SK-N-SH (cell line): ENCODE data around the gene TNFRSF11A. TPM values are rescaled to one million over a fixed set of nuclear protein-coding genes. Genes with fewer than 3 reads are reported as not detected.

ENCODE experiments used
- CTCF ChIA-PET: fragments of 300-600, 350-600 bp; formaldehyde crosslinking; extraction: SDS; loops from one replicate; lab custom pipeline; 2021; lab: Yijun Ruan, JAX
- POLR2A ChIA-PET: fragments of 350-600 bp; sonication (Branson Sonifier 250); formaldehyde crosslinking; extraction: SDS; loops from one replicate; lab custom pipeline; 2020; ENCODE audit warnings: antibody characterized with exemption, inconsistent platforms; lab: Yijun Ruan, JAX
- DNase-seq: peaks from one replicate; pipeline ENCODE4 v3.0.0; 2012
- H2AFZ ChIP-seq: fragments of 200-600 bp; sonication (generic); 2 replicates; pipeline ENCODE4 v1.8.1; 2016; ENCODE audit warnings: antibody characterized with exemption, mild to moderate bottlenecking, low read depth
- H3F3A ChIP-seq: fragments of 200-600 bp; sonication (generic); replicated peaks from 2 replicates; pipeline ENCODE3; 2016; ENCODE audit warnings: antibody characterized with exemption, mild to moderate bottlenecking; ENCODE audit not compliant: insufficient read depth
- H3K27ac ChIP-seq, 2 experiments: fragments of 200-500 bp in 1 of 2; fragments of 200-600 bp in 1 of 2; sonication (Bioruptor generic) in 1 of 2; sonication (generic), shearing (Covaris generic) in 1 of 2; 2 replicates each; pipeline versions ENCODE4 v1.5.1 to v1.6.1; 2014 to 2016; ENCODE audit warnings: low read depth in 2 of 2, inconsistent platforms in 1 of 2, low read length in 1 of 2, mild to moderate bottlenecking in 1 of 2, mixed read lengths in 1 of 2
- H3K27me3 ChIP-seq: fragments of 200-600 bp; sonication (generic), shearing (Covaris generic); 2 replicates; pipeline ENCODE4 v1.6.1; 2016; ENCODE audit warnings: mixed run types; ENCODE audit not compliant: insufficient read depth
- H3K36me3 ChIP-seq, 2 experiments: fragments of 200-500 bp in 1 of 2; fragments of 200-600 bp in 1 of 2; sonication (Bioruptor generic) in 1 of 2; sonication (generic) in 1 of 2; replicated peaks in 1 of 2; 2 replicates each; pipeline versions ENCODE3 to v1.5.1; 2014 to 2016; ENCODE audit warnings: low read length in 1 of 2, mild to moderate bottlenecking in 1 of 2; ENCODE audit not compliant: insufficient read depth in 2 of 2, control insufficient read depth in 1 of 2
- H3K4me1 ChIP-seq, 2 experiments: fragments of 200-500 bp in 1 of 2; fragments of 200-600 bp in 1 of 2; sonication (Bioruptor generic) in 1 of 2; sonication (generic), shearing (Covaris generic) in 1 of 2; 2 replicates each; pipeline versions ENCODE4 v1.5.1 to v1.6.1; 2014 to 2016; ENCODE audit warnings: low read depth in 1 of 2, low read length in 1 of 2, mixed run types in 1 of 2; ENCODE audit not compliant: insufficient read depth in 2 of 2, control insufficient read depth in 1 of 2
- H3K4me2 ChIP-seq: fragments of 200-600 bp; sonication (generic), shearing (Covaris generic); 2 replicates; pipeline ENCODE4 v1.6.1; 2017; ENCODE audit warnings: mixed run types
- H3K4me3 ChIP-seq, 2 experiments: fragments of 200-500 bp in 1 of 2; fragments of 200-600 bp in 1 of 2; sonication (Bioruptor generic) in 1 of 2; sonication (generic), shearing (Covaris generic) in 1 of 2; 2 replicates each; pipeline versions ENCODE4 v1.5.1 to v1.8.1; 2014 to 2016; ENCODE audit warnings: low read depth in 2 of 2, inconsistent platforms in 1 of 2, low read length in 1 of 2, mild to moderate bottlenecking in 1 of 2, mixed read lengths in 1 of 2, moderate library complexity in 1 of 2
- H3K79me2 ChIP-seq: fragments of 200-600 bp; sonication (generic); 2 replicates; pipeline ENCODE4 v1.8.1; 2017; ENCODE audit warnings: mild to moderate bottlenecking; ENCODE audit not compliant: insufficient read depth
- H3K9ac ChIP-seq: fragments of 200-600 bp; sonication (generic); 2 replicates; pipeline ENCODE4 v1.6.1; 2017; ENCODE audit warnings: mixed run types
- H3K9me2 ChIP-seq: fragments of 200-600 bp; sonication (generic); 2 replicates; pipeline ENCODE4 v1.6.1; 2017; ENCODE audit warnings: mixed run types
- H3K9me3 ChIP-seq: fragments of 200-600 bp; sonication (generic); 2 replicates; pipeline ENCODE4 v1.6.1; 2017; ENCODE audit warnings: mixed run types, mild to moderate bottlenecking, moderate library complexity
- H4K20me1 ChIP-seq: fragments of 200-600 bp; sonication (generic); 2 replicates; pipeline ENCODE4 v1.6.1; 2017; ENCODE audit warnings: mild to moderate bottlenecking, mixed run types; ENCODE audit not compliant: insufficient read depth
- CHD2 ChIP-seq: fragments of 150-350 bp; IDR thresholded peaks from 2 replicates; pipeline ENCODE4 v1.6.1; 2018; ENCODE audit warnings: low read length; ENCODE audit not compliant: partially characterized antibody
- CTCF ChIP-seq: fragments of 200-600 bp; sonication (generic); IDR thresholded peaks from 2 replicates; pipeline ENCODE4 v1.6.1; 2017; ENCODE audit warnings: antibody characterized with exemption, mild to moderate bottlenecking, moderate library complexity
- EZH2phosphoT487 ChIP-seq: fragments of 200-600 bp; sonication (generic); IDR thresholded peaks from 2 replicates; pipeline ENCODE4 v1.6.1; 2017; ENCODE audit warnings: low read depth, mixed run types, mild to moderate bottlenecking, antibody characterized with exemption, moderate library complexity, borderline replicate concordance
- FOSL2 ChIP-seq: IDR thresholded peaks from 2 replicates; pipeline ENCODE4 v1.4.0; 2012; ENCODE audit warnings: low read depth, mild to moderate bottlenecking, moderate library complexity, borderline replicate concordance
- FOXJ3 ChIP-seq: sonication (generic); formaldehyde crosslinking; IDR thresholded peaks from 2 replicates; pipeline ENCODE4 v1.5.1; 2020; ENCODE audit warnings: mild to moderate bottlenecking, missing genetic modification reagents
- FOXM1 ChIP-seq: IDR thresholded peaks from 2 replicates; pipeline ENCODE4 v1.4.0; 2012; ENCODE audit warnings: low read depth, mild to moderate bottlenecking
- IRF3 ChIP-seq: fragments of 150-350 bp; IDR thresholded peaks from 2 replicates; pipeline ENCODE4 v1.6.1; 2016; ENCODE audit warnings: mild to moderate bottlenecking, low read depth, low read length
- JUND ChIP-seq: IDR thresholded peaks from 2 replicates; pipeline ENCODE4 v1.4.0; 2012
- MXI1 ChIP-seq: IDR thresholded peaks from 2 replicates; pipeline ENCODE4 v1.6.1; 2012; ENCODE audit warnings: mild to moderate bottlenecking, low read depth, low read length, improper control_type of control experiment
- NRF1 ChIP-seq: IDR thresholded peaks from 2 replicates; pipeline ENCODE4 v1.6.1; 2012; ENCODE audit warnings: low read depth, mild to moderate bottlenecking, low read length
- PBX3 ChIP-seq: IDR thresholded peaks from 2 replicates; pipeline ENCODE4; 2012
- RAD21 ChIP-seq: IDR thresholded peaks from 2 replicates; pipeline ENCODE4 v1.6.1; 2012; ENCODE audit warnings: mild to moderate bottlenecking, low read length
- RCOR1 ChIP-seq: fragments of 150-350 bp; IDR thresholded peaks from 2 replicates; pipeline ENCODE4 v1.6.1; 2017; ENCODE audit warnings: antibody characterized with exemption, low read length
- RFX5 ChIP-seq: IDR thresholded peaks from 2 replicates; pipeline ENCODE4 v1.6.1; 2012; ENCODE audit warnings: mild to moderate bottlenecking, improper control_type of control experiment, low read length
- RXRA ChIP-seq: IDR thresholded peaks from 2 replicates; pipeline ENCODE4 v1.4.0; 2012; ENCODE audit warnings: low read depth, mild to moderate bottlenecking, borderline replicate concordance
- SIN3A ChIP-seq: IDR thresholded peaks from 2 replicates; pipeline ENCODE4 v1.6.1; 2012; ENCODE audit warnings: low read depth, mild to moderate bottlenecking, low read length, moderate library complexity, borderline replicate concordance
- SMC3 ChIP-seq: IDR thresholded peaks from 2 replicates; pipeline ENCODE4 v1.6.1; 2012; ENCODE audit warnings: low read depth, low read length, improper control_type of control experiment
- TAF1 ChIP-seq: IDR thresholded peaks from 2 replicates; pipeline ENCODE4 v1.6.1; 2012; ENCODE audit warnings: low read depth, mild to moderate bottlenecking, low read length, moderate library complexity, borderline replicate concordance
- TCF12 ChIP-seq: IDR thresholded peaks from 2 replicates; pipeline ENCODE4 v1.4.0; 2012
- USF1 ChIP-seq: IDR thresholded peaks from 2 replicates; pipeline ENCODE4 v1.4.0; 2012; ENCODE audit warnings: low read depth, borderline replicate concordance
- USF2 ChIP-seq: fragments of 150-350 bp; IDR thresholded peaks from 2 replicates; pipeline ENCODE4 v1.6.1; 2017; ENCODE audit warnings: antibody characterized with exemption, low read length, low read depth, borderline replicate concordance
- WGBS: methylation state at CpG from one replicate; pipeline ENCODE4 v1.1.6; 2017; ENCODE audit warnings: low lambda C conversion rate; 5-methylcytosine and 5-hydroxymethylcytosine counted together
- polyA plus RNA-seq, 3 experiments: library from polyadenylated mRNA; depleted of rRNA; stranded (reverse); fragments of >200 nt; gene quantifications; 2 replicates each; pipeline ENCODE4 v1.2.3, GENCODE V29; 2012

The TNFRSF11A gene
- polyA plus RNA-seq, 1 of the 3 experiments (the other 2 are of a cell fraction), result 5.1 TPM

- Histone ChIP-seq H3K27me3 (no peaks in the 10 kb centered on the region), H3K9ac (no peak overlapping the region), H3K27ac (no peak overlapping the region), H3K9me2 (no peaks in the 10 kb centered on the region), H3K36me3 (no peaks in the 10 kb centered on the region), H3K4me2 (no peak overlapping the region), H3K9me3 (no peaks in the 10 kb centered on the region), H3F3A (no peaks in the 10 kb centered on the region), H4K20me1 (no peaks in the 10 kb centered on the region), H3K4me3 (no peak overlapping the region), H3K79me2 (no peaks in the 10 kb centered on the region), H3K4me1 (no peaks in the 10 kb centered on the region), H2AFZ (no peak overlapping the region)
- POLR2A ChIA-PET, result no interaction called here
- TF ChIP-seq PBX3 (no peak), EZH2phosphoT487 (no peak), JUND (no peak), TCF12 (no peak), FOXJ3 (CRISPR knock-in tag) (no peak), NRF1 (no peak), USF2 (no peak), USF1 (no peak), CTCF (no peak), RAD21 (no peak)
- no peak for DNase-seq
- CTCF ChIA-PET, result no interaction called here
- 90% methylated on average over 4 of the region's 4 CpGs for WGBS
These were observed 61.5 kb downstream of the TNFRSF11A start for GRCh38 chr18:62386601-62387000.

GRCh38 chr18:62387257-62387656 lies 62.1 kb downstream of the TNFRSF11A start:
- Histone ChIP-seq H3K27ac (no peak overlapping the region), H3K9me2 (no peaks in the 10 kb centered on the region), H4K20me1 (no peaks in the 10 kb centered on the region), H3K9me3 (no peaks in the 10 kb centered on the region), H3K4me1 (no peaks in the 10 kb centered on the region), H3K4me3 (no peak overlapping the region), H3K79me2 (no peaks in the 10 kb centered on the region), H3F3A (no peaks in the 10 kb centered on the region), H3K4me2 (no peak overlapping the region), H2AFZ (no peak overlapping the region)
- CTCF ChIA-PET, result no interaction called here
- DNase-seq, result no peak
- no peak for TF ChIP-seq FOXM1
- no peak for TF ChIP-seq TCF12
- TF ChIP-seq NRF1, result no peak
- TF ChIP-seq SMC3, result no peak
- TF ChIP-seq RFX5, result no peak
- TF ChIP-seq JUND, result no peak
- no peak for TF ChIP-seq IRF3
- TF ChIP-seq SIN3A, result no peak
- TF ChIP-seq TAF1, result no peak
- no peak for TF ChIP-seq MXI1
- no peak for TF ChIP-seq CHD2
- TF ChIP-seq RCOR1, result no peak
- TF ChIP-seq FOSL2, result no peak
- no peak for TF ChIP-seq EZH2phosphoT487
- no peak for TF ChIP-seq RXRA
- no peak for TF ChIP-seq USF1
- TF ChIP-seq, all 33 proteins: peak for 0
- POLR2A ChIA-PET, result no interaction called here
- Histone ChIP-seq H3K27me3 (no peaks in the 10 kb centered on the region), H3K9ac (no peak overlapping the region), H3K36me3 (no peaks in the 10 kb centered on the region)
- WGBS, result 54% methylated on average over 2 of the region's 2 CpGs
